OCI-LY1 (cell line): ENCODE measurements around the gene FAM151B.

Experiments used
- H2AFZ ChIP-seq: fragments of 200-600 bp; sonication (generic), shearing (Covaris generic); 2 replicates; pipeline ENCODE4 v1.6.0; 2014; ENCODE audit warnings: antibody characterized with exemption, mild to moderate bottlenecking, low read length
- H3F3A ChIP-seq: fragments of 200-600 bp; sonication (generic), shearing (Covaris generic); 2 replicates; pipeline ENCODE4 v1.6.0; 2014; ENCODE audit warnings: mild to moderate bottlenecking, antibody characterized with exemption, low read length, moderate library complexity; ENCODE audit not compliant: insufficient read depth
- H3K27ac ChIP-seq: fragments of 200-600 bp; sonication (generic); 2 replicates; pipeline ENCODE4 v1.5.1; 2014; ENCODE audit warnings: low read length, mixed run types, mild to moderate bottlenecking, low read depth; ENCODE audit not compliant: poor library complexity, severe bottlenecking
- H3K27me3 ChIP-seq: fragments of 200-600 bp; sonication (generic); 2 replicates; pipeline ENCODE4 v1.6.0; 2014; ENCODE audit warnings: antibody characterized with exemption, mild to moderate bottlenecking, low read length, moderate library complexity; ENCODE audit not compliant: insufficient read depth
- H3K36me3 ChIP-seq: fragments of 200-600 bp; sonication (generic); 2 replicates; pipeline ENCODE4 v1.6.1; 2014; ENCODE audit warnings: mild to moderate bottlenecking, antibody characterized with exemption, low read length, moderate library complexity, mixed read lengths; ENCODE audit not compliant: insufficient read depth
- H3K4me1 ChIP-seq: fragments of 200-600 bp; sonication (generic); 2 replicates; pipeline ENCODE4 v1.5.1; 2014; ENCODE audit warnings: mild to moderate bottlenecking, low read length, moderate library complexity; ENCODE audit not compliant: insufficient read depth, severe bottlenecking
- H3K4me2 ChIP-seq: fragments of 200-600 bp; sonication (generic), shearing (Covaris generic); 2 replicates; pipeline ENCODE4 v1.6.1; 2014; ENCODE audit warnings: low read length
- H3K4me3 ChIP-seq: fragments of 200-600 bp; sonication (generic); 2 replicates; pipeline ENCODE4 v1.5.1; 2014; ENCODE audit warnings: low read length, low read depth, mild to moderate bottlenecking, mixed read lengths; ENCODE audit not compliant: poor library complexity, severe bottlenecking
- H3K79me2 ChIP-seq: fragments of 200-600 bp; shearing (Covaris generic); 2 replicates; pipeline ENCODE4 v1.6.1; 2016; ENCODE audit warnings: mixed run types, low read length, mixed read lengths; ENCODE audit not compliant: insufficient read depth
- H3K9ac ChIP-seq: fragments of 200-600 bp; sonication (generic), shearing (Covaris generic); 2 replicates; pipeline ENCODE4 v1.6.1; 2014; ENCODE audit warnings: mild to moderate bottlenecking, low read length, mixed read lengths
- H3K9me2 ChIP-seq: fragments of 200-600 bp; sonication (generic), shearing (Covaris generic); 2 replicates; pipeline ENCODE4 v1.6.1; 2014; ENCODE audit warnings: low read depth, mild to moderate bottlenecking, low read length, mixed read lengths
- H3K9me3 ChIP-seq: fragments of 200-600 bp; shearing (Covaris generic); 2 replicates; pipeline ENCODE4 v1.6.1; 2014; ENCODE audit warnings: low read length, mixed read lengths
- H4K20me1 ChIP-seq: fragments of 200-600 bp; sonication (generic), shearing (Covaris generic); 2 replicates; pipeline ENCODE4 v1.6.0; 2016; ENCODE audit warnings: mild to moderate bottlenecking, low read length; ENCODE audit not compliant: insufficient read depth
- CTCF ChIP-seq: fragments of 200-600 bp; sonication (generic), shearing (Covaris generic); IDR thresholded peaks from 2 replicates; pipeline ENCODE4 v1.5.1; 2017; ENCODE audit warnings: mild to moderate bottlenecking, antibody characterized with exemption, low read length, moderate library complexity, mixed read lengths
- EZH2 ChIP-seq: fragments of 200-600 bp; sonication (generic), shearing (Covaris generic); IDR thresholded peaks from 2 replicates; pipeline ENCODE4 v1.8.0; 2017; ENCODE audit warnings: borderline replicate concordance, mixed run types, mild to moderate bottlenecking, antibody characterized with exemption, low read length, moderate library complexity, mixed read lengths

FAM151B gene

DNA sequence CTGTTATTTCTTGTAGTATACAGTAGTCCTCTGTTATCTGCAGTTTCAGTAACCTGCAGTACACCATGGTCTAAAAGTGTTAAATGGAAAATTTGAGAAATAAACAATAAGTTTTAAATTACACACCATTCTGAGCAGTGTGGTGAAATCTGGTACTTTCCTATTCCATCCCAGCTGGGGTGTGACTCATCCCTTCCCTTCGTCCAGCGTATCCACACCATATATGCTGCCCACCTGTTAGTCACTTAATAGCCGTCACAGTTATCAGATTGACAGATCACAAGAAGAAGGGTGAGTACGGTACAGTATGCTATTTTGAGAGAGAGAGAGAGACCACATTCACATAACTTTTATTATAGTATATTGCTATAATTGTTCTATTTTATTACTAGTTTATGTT lies 28.9 kb downstream of the FAM151B start:
- Histone ChIP-seq H3K9me2 (no peaks in the 10 kb centered on the region), H3K4me3 (no peak overlapping the region), H3K79me2 (no peaks in the 10 kb centered on the region), H2AFZ (no peak overlapping the region), H3K27me3 (no peaks in the 10 kb centered on the region), H3K4me1 (no peaks in the 10 kb centered on the region), H3K9ac (no peak overlapping the region), H3K36me3 (no peaks in the 10 kb centered on the region), H3K4me2 (no peak overlapping the region), H3F3A (no peaks in the 10 kb centered on the region; the same call in 1 of the 2 replicates), H3K9me3 (no peaks in the 10 kb centered on the region), H3K27ac (no peak overlapping the region), H4K20me1 (no peaks in the 10 kb centered on the region)
- TF ChIP-seq CTCF = no peak

GRCh38 chr5:80540691-80541090 lies 52.8 kb downstream of the FAM151B start:
- no peak overlapping the region for H2AFZ ChIP-seq
- no peak overlapping the region for H3K27ac ChIP-seq
- no peak overlapping the region for H3K4me2 ChIP-seq
- H3K4me3 ChIP-seq = no peak overlapping the region
- no peak overlapping the region for H3K9ac ChIP-seq
- TF ChIP-seq EZH2 = no peak
- TF ChIP-seq CTCF = no peak
- no peaks in the 10 kb centered on the region for H3K9me3 ChIP-seq
- H3K9me2 ChIP-seq = no peaks in the 10 kb centered on the region
- H3F3A ChIP-seq = no peaks in the 10 kb centered on the region
- H3K36me3 ChIP-seq = no peaks in the 10 kb centered on the region
- no peaks in the 10 kb centered on the region for H3K4me1 ChIP-seq
- H3K79me2 ChIP-seq = no peaks in the 10 kb centered on the region
- no peaks in the 10 kb centered on the region for H3K27me3 ChIP-seq
- no peaks in the 10 kb centered on the region for H4K20me1 ChIP-seq

GRCh38 chr5:80541392-80541791 lies 53.5 kb downstream of the FAM151B start:
- no peaks in the 10 kb centered on the region for H3K36me3 ChIP-seq
- no peak for TF ChIP-seq CTCF
- TF ChIP-seq EZH2 = no peak
- no peak overlapping the region for H2AFZ ChIP-seq

More at GRCh38 chr5:80541392-80541791, 53.5 kb downstream of the FAM151B start:
- no peaks in the 10 kb centered on the region for H3F3A ChIP-seq
- H3K4me3 ChIP-seq = no peak overlapping the region
- no peaks in the 10 kb centered on the region for H3K79me2 ChIP-seq
- no peaks in the 10 kb centered on the region for H3K4me1 ChIP-seq
- H4K20me1 ChIP-seq = no peaks in the 10 kb centered on the region
- H3K27me3 ChIP-seq = no peaks in the 10 kb centered on the region
- H3K27ac ChIP-seq = no peak overlapping the region
- H3K4me2 ChIP-seq = no peak overlapping the region
- H3K9me3 ChIP-seq = no peaks in the 10 kb centered on the region
- H3K9me2 ChIP-seq = no peaks in the 10 kb centered on the region
- H3K9ac ChIP-seq = no peak overlapping the region
